ENCODE data around the gene CD28.

The CD28 gene

DNA sequence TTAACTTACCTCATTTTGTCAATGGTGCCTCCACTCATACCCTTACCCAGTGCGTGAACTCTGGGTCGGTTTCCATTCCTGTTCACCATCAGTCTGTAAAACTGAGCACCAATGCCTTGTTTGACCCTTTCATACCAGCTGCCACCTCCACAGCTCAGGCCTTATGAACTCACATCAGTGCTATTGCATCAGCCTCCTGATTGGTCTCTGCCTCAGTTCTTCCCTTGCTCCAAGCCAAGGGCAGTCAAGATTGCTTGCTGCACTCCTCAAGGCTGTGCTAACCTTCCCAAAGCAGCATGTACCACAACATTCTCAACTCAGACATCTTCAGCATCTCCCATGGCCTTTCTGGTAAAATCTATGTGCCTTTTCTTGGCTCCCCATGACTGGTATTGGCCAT, 9.3 kb downstream of the CD28 start:
- no peak for DNase-seq (ENCODE audit: low read depth in 2 of 2)

DNA sequence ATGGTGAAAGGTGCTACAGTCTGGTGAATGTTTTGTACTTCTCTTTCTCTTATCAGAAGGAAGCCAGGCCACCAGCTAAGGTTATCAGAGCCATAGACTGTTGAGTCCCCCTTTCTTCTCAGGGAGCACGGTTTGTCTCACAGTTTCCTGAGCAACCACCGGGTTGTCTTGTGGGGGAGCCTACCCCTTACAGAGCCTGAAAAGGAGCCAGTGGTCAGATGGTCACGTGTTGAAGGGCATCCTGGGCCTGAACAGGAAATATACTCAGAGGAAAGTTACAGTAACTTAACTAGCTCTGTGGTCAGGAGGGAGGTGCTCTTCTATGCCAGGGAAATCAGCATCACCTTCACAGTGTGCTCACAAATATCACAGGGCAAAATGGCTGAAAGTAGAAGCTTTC, 11.6 kb downstream of the CD28 start:
- DNase-seq (ENCODE audit: low read depth in 2 of 2), result peak; percentile 16 to 36

DNA sequence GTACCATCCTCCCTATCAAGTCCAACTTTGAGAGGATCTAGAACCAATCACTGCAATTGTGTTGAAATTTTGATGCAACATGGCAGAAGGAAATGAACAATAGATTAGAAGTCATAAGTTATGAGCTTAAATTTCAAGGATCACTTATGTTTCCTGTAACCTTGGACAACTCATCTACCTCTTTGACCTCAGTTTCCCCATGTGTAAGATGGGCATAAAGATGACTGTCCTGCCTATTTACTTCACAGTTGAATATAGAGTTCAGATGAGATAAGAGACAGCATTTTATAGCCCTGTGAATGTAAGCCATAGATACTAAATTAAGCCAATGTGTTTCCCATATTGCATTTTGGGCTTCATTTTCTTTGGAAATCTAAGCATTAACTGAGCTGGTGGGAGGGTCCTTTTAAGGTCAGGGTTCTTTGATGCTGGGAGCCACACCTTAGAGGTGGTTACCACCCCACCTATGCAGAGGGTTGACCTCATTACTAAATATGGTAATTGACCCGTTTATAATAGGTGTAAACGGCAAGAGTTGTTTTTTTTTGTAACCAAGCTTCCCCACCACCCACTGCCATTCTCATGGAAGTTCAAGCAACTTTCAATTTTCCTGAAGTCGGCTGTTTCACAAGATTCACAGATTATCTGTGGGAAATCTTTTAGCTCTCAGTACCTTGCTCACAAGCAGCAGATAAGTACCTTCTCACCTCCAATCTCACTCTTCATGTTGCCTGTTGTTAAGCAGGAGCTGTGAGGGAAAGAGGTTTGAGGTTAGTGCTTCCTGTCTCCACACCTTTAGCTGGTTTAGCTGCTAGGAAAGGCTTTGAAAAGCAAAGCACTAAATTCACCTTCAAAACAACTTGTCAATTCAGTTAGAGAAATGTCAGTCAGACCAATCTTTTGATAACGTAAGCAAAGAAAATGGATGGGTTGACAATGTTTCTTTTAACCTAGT, 13.3 kb downstream of the CD28 start:
- DNase-seq (ENCODE audit: low read depth in 2 of 2), result no peak

DNA sequence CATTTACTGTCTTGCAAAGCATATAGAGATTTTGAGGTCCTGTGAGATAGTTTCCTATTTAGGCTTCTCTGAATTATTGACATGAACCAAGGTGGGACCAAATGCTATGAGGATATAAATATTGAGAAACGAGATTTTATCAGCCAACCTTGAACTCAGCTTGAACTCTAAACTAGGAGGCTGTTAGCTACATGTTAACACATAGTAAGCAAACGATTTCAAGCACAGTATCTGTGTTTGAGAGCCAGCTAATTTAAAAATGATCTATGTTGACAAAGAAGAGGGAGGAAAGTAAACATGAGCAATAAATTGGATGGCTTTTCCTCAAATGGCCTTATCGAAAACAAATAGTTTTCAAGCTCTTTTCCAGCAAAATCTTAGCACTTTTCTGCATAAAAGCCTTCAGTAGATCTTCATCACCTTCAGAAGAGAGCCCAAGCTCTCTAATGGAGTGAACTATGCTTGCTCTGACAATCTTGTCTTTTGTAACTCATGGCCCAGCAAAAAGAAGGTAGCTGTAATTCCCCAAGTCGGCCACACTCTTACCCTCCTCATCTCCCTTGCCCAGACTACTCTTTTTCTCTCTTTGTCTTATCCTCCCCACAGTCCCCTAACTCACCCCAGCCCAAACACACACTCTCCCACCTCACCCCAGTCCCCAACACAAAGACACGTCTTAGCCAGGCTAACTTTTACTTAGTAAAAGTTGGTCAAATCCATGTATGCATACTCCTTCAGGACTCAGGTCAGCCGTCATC, 14.7 kb downstream of the CD28 start:
- DNase-seq (ENCODE audit: low read depth in 2 of 2), result no peak

DNA sequence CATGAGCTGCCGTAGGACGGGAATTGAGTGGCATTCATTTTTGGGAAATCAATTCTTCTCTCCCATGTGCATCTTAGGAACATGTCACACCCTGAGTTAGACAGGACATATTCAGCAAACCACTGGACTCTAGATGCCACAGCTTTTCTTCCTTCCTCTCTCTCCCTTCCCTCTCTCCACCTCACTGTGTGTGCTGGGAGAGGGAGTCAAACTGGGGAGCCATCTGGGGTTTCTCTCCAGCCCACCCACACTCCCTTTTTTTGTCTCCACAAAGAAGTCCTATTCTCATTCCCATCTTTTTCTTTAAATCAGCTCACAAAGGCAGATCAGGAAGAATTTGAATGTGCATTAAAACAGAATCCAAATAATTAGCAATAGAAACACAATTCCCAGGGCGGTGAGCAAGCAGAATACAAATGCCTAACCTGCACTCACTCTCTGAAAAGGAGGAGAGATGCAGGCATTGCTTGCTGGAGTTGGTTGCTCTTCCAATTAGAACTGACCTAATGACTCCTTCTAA, 15.4 kb downstream of the CD28 start:
- no peak for DNase-seq (ENCODE audit: low read depth in 2 of 2)

DNA sequence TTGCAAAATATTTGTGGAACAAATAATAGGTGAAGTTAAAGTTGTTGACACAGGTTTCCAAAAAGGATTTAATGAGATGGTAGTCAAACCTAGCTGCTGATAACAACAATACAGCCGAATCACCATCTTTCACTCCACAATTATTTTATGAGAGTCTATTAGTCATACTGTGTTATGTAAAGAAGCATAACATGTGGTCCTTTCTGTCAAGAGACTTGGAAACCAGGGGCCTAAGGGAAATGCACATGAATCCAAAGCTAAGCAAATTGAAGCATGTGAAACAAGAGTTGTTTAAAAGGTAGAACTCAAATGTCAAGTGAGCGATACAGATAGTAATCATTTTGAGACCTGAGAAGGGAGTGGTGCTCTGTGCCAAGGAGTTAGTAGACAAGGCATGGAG, 16.0 kb downstream of the CD28 start:
- no peak for DNase-seq (ENCODE audit: low read depth in 2 of 2)

DNA sequence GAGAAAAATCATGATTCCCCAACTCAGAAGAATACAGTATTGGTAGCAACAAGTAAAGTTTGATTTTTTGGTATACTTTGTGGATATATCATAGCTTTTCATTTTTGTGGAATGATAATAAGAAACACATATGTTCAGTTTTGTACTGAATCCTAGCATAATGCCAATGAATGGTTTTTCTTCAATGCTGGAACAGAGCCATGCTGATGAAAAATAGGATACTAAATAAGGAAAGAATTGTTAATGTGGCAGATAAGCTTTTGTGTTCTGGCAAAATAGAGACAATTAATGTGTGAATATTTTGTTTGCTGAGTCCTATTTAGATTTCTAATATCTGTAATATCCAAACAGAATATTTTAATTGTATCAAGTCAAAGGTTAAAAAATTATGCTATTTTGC, 21.9 kb downstream of the CD28 start:
- no peak for DNase-seq (ENCODE audit: low read depth in 2 of 2)

DNA sequence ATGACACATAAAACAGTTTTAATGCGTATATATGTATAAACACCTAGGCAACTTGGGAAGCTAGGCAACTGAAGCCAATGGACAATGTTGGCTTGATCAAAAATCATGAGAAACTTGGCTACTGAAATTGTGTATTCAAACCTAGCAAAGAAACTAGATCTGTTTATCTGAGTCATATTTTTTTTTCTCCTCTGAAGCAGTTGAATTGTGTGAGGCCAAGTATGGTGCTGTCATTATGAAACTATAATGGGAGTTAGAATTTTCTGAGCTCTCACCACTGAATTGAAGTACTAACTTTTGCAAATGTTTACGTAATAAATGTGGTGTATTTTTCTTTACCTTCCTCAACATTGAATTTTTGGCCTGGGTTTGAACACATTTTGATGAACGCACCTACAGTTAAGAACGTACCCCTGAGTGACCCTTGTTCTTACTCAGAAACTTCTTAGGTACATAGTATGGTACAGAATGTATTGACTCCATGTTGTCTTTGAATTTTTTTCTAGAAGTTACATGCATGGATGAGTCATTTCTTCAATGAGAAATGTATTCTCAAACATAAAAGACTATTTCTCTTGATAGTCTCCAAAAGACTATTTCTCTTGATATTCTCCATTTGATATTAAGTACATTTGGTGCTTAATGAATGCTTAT, 23.8 kb downstream of the CD28 start:
- DNase-seq (ENCODE audit: low read depth in 2 of 2), result no peak

DNA sequence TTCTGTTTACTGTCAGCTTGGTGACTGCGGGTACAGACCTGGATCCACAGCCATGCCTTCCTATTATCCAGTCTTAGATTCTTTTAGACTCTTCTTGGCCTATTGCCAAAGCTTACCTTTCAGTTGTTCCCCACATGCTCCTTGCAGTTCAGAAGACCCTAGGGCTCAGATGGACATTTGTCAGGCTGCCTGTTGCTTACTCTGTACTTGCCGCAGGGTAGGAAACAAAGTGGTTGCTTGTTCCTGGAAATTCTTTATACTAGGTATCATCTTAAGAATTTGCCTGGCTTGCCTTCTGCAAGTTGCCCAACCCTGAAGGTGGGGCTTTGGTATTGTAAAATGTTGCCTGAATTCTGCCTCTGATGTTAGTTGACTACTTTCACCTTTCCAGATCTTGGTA, 24.4 kb downstream of the CD28 start:
- no peak for DNase-seq (ENCODE audit: low read depth in 2 of 2)

DNA sequence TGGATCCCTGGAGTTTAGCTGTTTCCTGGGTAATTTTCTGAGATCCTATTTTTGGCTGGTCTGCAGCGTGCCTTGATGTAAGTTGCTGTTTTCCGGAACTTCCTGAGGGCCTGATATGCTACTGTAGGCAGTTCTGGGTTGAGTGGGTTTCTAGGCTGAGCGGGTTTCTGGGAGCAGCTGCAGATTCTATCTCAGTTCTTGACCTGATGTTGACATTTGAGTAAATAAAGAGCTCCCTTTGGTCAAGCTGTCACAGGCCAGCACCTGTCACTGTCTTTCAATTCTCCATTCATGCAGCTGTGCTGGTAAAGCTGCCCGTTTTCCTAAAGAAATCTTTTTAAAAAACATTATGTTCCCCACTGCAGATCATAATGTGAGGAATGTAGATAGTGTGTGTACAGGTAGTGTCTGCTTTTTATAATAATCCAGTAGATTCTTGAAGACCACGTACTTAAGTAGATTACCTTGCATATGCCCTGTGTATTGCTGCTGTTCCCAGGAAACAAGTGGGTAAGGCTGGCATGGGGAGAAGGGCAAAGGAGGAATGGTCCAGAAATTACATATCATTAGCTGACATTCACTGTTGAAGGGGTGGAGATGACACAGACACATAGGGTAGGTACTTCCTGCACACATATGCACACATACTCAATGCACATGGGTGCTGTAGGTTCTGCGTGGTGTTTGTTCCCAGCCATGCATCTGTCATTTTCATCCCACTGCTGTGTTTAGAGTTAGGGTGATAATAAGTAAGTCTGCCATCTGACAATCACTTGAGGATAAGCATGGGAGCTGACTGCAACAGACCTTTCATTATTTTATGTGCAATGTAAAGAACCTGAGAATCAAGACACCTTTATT, 25.9 kb downstream of the CD28 start:
- DNase-seq (ENCODE audit: low read depth in 2 of 2), result no peak

DNA sequence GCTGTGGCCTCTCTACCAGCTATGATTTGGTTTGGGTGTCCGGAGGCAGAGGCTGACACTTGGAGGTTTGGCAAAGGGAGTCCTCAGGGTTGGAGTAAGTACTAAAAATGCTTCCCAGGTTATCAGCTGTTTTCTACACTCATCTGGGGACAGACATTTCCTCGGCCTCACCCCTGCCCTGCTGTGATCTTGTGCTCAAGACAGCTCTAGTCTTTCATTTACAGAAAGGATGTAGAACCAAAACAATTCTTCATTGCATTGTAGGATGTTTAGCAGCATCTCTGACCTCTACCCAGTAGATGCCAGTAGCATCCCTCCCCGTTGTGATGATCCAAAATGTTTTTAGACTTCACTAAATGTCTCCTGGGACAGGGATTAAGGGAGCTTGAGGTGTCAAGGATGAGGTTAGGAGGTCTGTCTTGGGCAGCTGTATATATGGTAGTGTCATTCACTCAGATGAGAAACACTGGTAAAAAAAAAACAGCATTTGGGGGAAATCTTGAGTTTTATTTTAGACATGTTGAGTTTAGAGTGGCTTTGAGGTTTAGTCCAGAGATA, 26.6 kb downstream of the CD28 start:
- no peak for DNase-seq (ENCODE audit: low read depth in 2 of 2)

DNA sequence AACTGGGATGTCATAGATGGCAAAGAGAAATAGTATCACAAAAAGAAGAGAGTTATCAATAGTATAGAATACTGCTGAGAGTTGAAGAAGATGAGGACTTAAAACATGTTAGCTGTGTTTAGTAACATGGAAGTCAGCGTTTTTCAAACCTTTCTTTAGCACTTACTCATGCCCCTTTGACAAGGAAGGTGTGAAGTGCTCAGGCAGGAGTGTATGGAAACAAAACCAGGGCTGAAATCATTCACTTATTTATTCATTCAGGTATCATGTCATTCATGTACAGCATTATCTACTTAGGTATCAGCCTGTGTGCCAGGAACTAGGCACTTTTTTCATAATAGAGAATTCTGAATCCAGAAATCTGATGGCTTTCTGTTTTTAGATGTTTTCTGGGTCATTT, 27.2 kb downstream of the CD28 start:
- no peak for DNase-seq (ENCODE audit: low read depth in 2 of 2)

DNA sequence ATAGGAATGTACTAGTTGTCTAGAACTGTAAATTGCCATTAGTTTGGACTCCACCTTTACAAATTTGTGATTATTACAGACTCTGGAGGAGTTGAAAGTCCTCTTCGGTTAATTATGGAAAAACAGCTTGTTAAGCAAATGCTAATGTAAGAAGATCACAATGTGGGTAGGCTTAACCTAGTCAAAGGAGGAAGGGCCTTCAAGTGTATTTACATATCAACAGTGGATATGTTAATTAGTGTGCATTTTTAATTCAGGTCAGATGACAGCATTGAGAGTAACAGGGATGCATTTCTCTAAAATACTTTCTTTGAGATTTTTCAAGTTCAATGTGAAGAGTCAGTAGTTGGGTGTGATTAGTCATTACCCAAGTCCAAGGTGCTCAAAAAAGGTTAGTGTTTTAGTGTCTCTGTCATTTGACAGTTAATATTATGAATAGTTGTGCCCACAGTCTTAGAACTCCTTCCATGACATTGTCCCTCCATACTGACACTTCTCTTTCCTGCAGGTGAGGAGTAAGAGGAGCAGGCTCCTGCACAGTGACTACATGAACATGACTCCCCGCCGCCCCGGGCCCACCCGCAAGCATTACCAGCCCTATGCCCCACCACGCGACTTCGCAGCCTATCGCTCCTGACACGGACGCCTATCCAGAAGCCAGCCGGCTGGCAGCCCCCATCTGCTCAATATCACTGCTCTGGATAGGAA, 28.0 kb downstream of the CD28 start:
- no peak for DNase-seq (ENCODE audit: low read depth in 2 of 2)

DNA sequence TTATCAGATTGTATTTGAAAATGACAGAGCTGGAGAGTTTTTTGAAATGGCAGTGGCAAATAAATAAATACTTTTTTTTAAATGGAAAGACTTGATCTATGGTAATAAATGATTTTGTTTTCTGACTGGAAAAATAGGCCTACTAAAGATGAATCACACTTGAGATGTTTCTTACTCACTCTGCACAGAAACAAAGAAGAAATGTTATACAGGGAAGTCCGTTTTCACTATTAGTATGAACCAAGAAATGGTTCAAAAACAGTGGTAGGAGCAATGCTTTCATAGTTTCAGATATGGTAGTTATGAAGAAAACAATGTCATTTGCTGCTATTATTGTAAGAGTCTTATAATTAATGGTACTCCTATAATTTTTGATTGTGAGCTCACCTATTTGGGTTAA, 30.9 kb downstream of the CD28 start:
- DNase-seq (ENCODE audit: low read depth in 2 of 2), result no peak

DNA sequence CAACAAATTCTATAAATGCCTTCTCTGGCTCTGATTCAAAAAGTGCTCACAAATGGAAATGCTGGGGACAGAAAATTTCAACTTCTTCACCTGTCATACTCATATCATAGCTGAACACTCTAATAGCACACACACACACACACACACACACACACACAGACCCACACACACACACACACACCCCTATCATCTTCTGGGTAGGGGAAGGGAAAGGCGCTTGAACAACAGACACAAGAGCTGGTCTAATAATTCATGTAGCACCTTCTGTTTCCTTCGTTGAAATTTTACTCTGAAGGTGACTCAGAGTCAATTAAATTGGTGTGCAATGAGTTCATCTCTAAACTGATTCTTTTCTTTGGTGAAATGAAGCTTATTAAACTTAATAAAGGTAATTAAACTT, 32.9 kb downstream of the CD28 start:
- no peak for DNase-seq (ENCODE audit: low read depth in 2 of 2)

DNA sequence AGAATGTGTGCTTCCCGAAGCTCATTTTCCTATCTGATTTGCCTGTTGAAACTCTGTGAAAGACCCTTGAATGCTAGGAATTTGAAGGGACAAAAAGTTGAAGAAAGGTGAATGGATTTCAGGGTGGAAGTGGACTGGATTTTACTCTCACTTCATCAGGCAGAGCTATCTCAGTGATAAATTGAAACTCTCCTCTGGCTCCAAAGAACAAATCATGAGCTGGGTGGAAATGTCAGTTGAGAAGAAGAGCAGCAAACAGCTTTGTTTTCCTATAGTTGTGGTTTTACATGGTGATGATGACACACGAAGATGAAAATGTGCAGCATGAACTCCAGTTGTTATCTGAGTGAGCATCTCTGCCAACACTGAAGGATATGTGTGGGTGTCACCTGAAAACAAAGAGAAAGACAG, 34.4 kb downstream of the CD28 start:
- DNase-seq (ENCODE audit: low read depth in 2 of 2), result peak in 1 of 2 donors; percentile 47

DNA sequence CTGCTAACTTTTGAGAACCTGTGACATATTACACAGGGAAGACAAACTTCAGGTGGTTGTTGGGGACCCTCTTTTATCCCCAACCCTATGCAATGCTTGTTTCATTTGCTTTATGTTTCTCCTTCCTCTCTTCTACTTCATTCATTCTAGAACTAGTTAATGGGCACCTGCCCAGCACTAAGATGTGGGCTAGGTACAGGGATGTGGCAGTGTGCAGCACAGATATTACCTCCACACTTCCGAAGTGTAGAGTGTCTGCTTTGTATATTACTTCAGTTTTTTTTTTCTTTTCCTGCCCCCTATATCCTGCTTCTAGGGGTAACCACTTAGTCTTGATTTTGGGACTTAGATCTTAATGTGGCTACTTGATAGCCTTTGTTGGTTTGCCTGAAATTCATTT, 35.1 kb downstream of the CD28 start:
- DNase-seq (ENCODE audit: low read depth in 2 of 2), result no peak

DNA sequence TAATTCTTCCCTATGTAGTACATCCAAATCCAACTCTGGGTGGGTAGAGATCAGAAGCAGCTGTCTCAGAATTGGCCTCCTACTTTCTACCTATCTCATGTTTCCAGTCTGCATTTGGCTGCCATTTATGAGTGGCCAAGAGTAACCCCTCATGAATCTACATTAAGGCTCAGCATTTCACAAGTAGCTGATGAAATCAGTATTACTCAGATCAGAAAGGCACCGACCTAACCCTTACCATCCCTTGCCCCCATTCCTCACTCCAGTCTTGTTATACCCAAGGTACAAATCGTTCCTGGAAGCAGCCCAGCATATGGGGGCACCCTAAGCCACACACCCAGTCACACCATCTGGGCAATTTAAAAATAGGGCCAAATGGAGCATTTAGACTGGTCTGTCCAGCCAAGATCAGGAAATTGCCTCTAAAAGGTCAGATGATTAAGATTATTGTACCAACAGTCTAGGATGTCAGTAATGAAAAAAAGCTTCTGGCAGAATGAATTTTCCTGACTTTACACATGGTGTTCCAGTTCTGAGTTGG, 37.1 kb downstream of the CD28 start:
- DNase-seq (ENCODE audit: low read depth in 2 of 2), result no peak

DNA sequence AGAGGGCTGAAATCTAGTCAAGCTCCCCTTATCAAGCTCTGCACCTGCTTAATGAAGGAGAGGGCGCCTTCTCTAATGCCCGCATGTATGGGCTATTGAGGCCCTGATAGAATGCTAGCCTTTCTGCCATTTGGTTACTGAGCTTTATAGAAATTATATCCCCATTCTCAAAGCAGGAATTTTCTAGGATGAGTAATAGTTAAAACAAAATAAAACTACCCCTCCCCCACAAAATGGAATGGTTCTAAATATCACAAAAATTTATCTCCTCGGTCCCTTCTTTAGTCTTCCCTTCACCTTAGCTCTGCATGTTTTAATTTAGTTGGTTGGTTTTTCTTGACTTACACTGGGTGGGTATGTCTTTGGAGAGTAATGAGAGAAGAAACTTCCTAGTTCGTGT, 37.7 kb downstream of the CD28 start:
- DNase-seq (ENCODE audit: low read depth in 2 of 2), result no peak

DNA sequence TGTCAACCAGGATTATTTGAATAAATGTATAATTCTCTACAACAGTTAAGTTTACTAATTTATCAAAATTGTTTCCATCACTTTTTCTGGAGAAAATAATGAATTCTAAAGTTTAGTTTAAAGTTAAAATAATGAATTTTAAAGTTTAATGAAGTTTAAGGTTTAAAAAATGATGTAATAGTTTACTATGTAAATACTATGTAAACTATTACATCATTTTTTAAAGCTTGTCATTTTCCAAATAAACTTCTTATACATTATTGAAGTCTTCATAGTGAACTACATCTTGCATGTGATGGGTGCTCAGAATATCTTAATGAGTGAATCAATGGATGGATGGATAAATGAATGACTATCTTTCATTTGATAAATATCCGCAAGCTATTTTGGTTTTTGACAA, 38.8 kb downstream of the CD28 start:
- DNase-seq (ENCODE audit: low read depth in 2 of 2), result no peak

All from stimulated activated CD8-positive, alpha-beta memory T cell treated with anti-CD3 and anti-CD28 coated beads, Interleukin-15, amount 100 ng/mL, for 4 hours (primary cell).